Measurements from ENCODE around the gene ADIPOQ. TPM values are rescaled to one million over a fixed set of nuclear protein-coding genes. Genes with fewer than 3 reads are reported as not detected.

Gene ADIPOQ
- polyA plus RNA-seq, 3 donors: not detected

DNA sequence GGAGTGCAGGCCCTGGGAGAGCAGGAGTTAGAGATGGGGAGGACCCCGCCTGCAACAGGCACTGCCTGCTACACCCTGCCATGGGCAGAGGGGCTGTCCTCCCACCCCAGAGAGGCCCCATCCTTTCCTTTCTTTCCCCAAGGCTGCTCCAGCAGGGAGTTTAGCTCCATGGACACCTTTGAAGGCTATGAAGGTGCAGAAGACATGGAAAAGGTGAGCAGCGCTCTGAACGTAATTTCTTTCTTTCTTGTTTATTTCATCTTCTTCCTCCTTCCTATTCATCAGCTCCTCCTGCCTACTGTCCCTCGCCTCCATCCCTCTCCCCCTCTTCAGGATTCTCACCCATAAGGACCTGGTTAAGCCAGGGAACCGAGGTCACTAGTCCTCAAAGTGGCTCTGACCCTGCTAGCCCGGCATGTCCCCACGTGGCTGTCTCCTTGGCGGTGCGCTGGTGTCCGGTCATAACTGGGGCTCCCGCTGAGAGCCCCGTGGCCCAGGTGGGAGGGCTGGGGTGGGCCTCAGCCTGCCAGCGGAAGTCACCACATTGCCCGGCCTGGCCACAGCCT, 16.0 kb upstream of the ADIPOQ start:
- H3K9ac ChIP-seq (ENCODE audit: insufficient read depth, low read length, poor library complexity, severe bottlenecking): no peak overlapping the region
- peaks cover 2 to 7% of the 10 kb centered on the region in 2 donors for H3K36me3 Mint-ChIP-seq

More for the DNA sequence above, 16.0 kb upstream of the ADIPOQ start:
- H3K9me3 Mint-ChIP-seq: peaks cover 0 to 10% (median 4%) of the 10 kb centered on the region in 7 donors
- Histone ChIP-seq H3K4me3 (replicated peaks in 1 of 3; ENCODE audit: low read depth in 2 of 3, low read length in 3 of 3) (peak overlapping the region in 2 of 3 experiments; percentile 45 to 80), H3K27me3 (ENCODE audit: control insufficient read depth in 2 of 2, insufficient read depth in 2 of 2, low read length in 2 of 2) (peaks cover 59 to 72% of the 10 kb centered on the region in 2 donors), H3K4me2 (replicated peaks; ENCODE audit: extremely low read depth, low read length, poor library complexity, severe bottlenecking) (peak overlapping the region; percentile 81), H3K4me1 (ENCODE audit: control insufficient read depth in 1 of 2, insufficient read depth in 2 of 2, low read length in 2 of 2) (peaks cover 12 to 29% of the 10 kb centered on the region in 2 donors), H4K20me1 (ENCODE audit: insufficient read depth, low read length) (no peaks in the 10 kb centered on the region), H3K79me2 (ENCODE audit: insufficient read depth, low read length) (no peaks in the 10 kb centered on the region), H2AFZ (ENCODE audit: insufficient read depth, low read depth, low read length, poor library complexity, severe bottlenecking) (peak overlapping the region; percentile 86), H3K27ac (ENCODE audit: low read depth in 1 of 2, low read length in 2 of 2) (no peak overlapping the region), H3K36me3 (replicated peaks in 1 of 2; ENCODE audit: control insufficient read depth in 1 of 2, insufficient read depth in 2 of 2, low read length in 2 of 2) (no peaks in the 10 kb centered on the region), H3K9me3 (replicated peaks in 1 of 2; ENCODE audit: control insufficient read depth in 1 of 2, insufficient read depth in 1 of 2, low read length in 2 of 2) (peaks cover 3 to 18% of the 10 kb centered on the region in 2 donors)
- no peak for DNase-seq
- WGBS (ENCODE audit: insufficient coverage): 0% methylated on average over 7 of the region's 14 CpGs
- H3K27me3 Mint-ChIP-seq (ENCODE audit: low read depth in 3 of 3): peaks cover 69 to 80% (median 77%) of the 10 kb centered on the region in 3 donors
- no peak overlapping the region for H3K27ac Mint-ChIP-seq
- peak overlapping the region; percentile 68 to 89 for H3K4me3 Mint-ChIP-seq
- intact Hi-C loops (cut with micrococcal nuclease): loop anchor here in 1 of 2 donors (5.0 kb wide), 1 partner anchor 44 kb away; the partner anchor contains the start of gene EIF4A2
- H3K4me1 Mint-ChIP-seq: peaks cover 23% of the 10 kb centered on the region
- TF ChIP-seq CTCF (IDR thresholded peaks at IDR 0.05): no peak
